Peyer's patch (tissue), 4 donors: ENCODE results near the gene MOSPD3.

Experiments used
- POLR2A ChIP-seq, 2 donors: fragments of 450-650 bp; IDR thresholded peaks; one replicate each; pipeline ENCODE4 v1.5.1; 2017; ENCODE audit warnings: antibody characterized with exemption in 2 of 2, mild to moderate bottlenecking in 2 of 2, moderate library complexity in 2 of 2
- TF ChIP-seq, protein P1 (sequence below), 6 experiments: fragments of 450-650 bp in 4 of 6; fragments of 200-600 bp in 2 of 6; sonication (generic) in 1 of 6; IDR thresholded peaks; one replicate each; pipeline ENCODE4 v1.5.1; 2017 to 2019; ENCODE audit warnings: antibody characterized with exemption in 6 of 6, mild to moderate bottlenecking in 3 of 6, moderate library complexity in 1 of 6

DNA sequence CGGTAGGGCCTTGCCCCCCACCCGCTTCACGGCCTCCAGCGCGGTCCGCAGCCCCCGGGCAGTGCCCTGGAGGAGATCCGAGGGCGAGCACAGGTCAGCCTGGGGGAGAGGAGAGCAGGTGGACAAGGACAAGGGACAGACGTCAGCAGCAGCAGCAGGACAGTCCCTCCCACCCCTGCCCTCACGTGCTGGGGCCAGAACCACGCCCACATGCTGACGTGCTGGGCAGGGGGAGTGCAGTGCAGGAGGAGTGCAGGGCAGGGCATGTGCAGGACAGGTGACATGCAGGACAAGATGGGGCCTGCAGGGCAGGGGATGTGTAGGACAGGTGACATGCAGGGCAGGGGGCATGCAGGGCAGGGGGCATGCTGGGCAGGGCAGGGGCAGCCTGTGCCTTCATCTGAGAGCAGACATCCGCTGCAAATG, 37.1 kb upstream of the MOSPD3 start:
- no peak for TF ChIP-seq POLR2A (IDR thresholded peaks at IDR 0.05)
- TF ChIP-seq, protein P1, sequence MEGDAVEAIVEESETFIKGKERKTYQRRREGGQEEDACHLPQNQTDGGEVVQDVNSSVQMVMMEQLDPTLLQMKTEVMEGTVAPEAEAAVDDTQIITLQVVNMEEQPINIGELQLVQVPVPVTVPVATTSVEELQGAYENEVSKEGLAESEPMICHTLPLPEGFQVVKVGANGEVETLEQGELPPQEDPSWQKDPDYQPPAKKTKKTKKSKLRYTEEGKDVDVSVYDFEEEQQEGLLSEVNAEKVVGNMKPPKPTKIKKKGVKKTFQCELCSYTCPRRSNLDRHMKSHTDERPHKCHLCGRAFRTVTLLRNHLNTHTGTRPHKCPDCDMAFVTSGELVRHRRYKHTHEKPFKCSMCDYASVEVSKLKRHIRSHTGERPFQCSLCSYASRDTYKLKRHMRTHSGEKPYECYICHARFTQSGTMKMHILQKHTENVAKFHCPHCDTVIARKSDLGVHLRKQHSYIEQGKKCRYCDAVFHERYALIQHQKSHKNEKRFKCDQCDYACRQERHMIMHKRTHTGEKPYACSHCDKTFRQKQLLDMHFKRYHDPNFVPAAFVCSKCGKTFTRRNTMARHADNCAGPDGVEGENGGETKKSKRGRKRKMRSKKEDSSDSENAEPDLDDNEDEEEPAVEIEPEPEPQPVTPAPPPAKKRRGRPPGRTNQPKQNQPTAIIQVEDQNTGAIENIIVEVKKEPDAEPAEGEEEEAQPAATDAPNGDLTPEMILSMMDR (IDR thresholded peaks at IDR 0.05), result no peak
